ENCODE measurements around the gene PLIN1.

GRCh38 chr15:89653578-89653977 is 25.6 kb downstream of the PLIN1 start:
- TF ChIP-seq EZH2 (IDR thresholded peaks at IDR 0.05; ENCODE audit: low read length, missing control alignments), result no peak
- TF ChIP-seq, protein P1, sequence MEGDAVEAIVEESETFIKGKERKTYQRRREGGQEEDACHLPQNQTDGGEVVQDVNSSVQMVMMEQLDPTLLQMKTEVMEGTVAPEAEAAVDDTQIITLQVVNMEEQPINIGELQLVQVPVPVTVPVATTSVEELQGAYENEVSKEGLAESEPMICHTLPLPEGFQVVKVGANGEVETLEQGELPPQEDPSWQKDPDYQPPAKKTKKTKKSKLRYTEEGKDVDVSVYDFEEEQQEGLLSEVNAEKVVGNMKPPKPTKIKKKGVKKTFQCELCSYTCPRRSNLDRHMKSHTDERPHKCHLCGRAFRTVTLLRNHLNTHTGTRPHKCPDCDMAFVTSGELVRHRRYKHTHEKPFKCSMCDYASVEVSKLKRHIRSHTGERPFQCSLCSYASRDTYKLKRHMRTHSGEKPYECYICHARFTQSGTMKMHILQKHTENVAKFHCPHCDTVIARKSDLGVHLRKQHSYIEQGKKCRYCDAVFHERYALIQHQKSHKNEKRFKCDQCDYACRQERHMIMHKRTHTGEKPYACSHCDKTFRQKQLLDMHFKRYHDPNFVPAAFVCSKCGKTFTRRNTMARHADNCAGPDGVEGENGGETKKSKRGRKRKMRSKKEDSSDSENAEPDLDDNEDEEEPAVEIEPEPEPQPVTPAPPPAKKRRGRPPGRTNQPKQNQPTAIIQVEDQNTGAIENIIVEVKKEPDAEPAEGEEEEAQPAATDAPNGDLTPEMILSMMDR (conservative IDR thresholded peaks at IDR 0.05 in 1 of 2, IDR thresholded peaks at IDR 0.05 in 1 of 2; ENCODE audit: low read depth in 1 of 2, low read length in 2 of 2), result no peak
